ENCODE results near the gene SPATA2L.
"Not testable (repeated sequence)": the region's sequence is repeated elsewhere in the genome, so short reads cannot be mapped to it uniquely, and the experiment has no call there.

The SPATA2L gene

DNA sequence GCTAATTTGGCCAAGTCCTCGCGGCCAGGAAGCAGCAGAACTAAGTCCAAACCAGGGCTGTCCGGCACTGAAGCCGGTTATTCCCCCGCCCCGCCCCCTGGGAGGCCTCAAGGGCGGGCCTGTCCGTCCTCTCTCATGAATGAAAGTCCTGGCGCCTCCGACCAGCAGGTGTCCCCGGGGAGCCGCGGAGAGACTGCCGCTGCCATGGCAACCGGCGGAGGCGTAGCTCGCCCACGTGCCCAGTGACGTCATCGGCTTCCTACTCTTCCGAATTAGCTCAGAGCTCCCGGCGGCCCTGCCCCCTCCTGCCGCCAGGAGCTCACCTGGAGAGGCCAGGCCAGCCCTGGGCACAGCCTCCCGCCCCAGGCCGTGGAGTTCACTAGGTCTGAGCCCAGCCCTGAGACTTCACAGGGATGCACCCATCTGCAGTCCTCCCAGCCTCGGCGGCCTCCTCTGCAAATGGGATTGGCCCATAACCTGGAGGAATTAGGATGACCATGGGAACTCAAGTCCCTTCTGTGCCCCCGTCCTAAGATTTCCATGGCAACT, 1.3 kb downstream of the SPATA2L start:
- H3K9me3 ChIP-seq (ENCODE audit: low read length), result no peaks in the 10 kb centered on the region
- H3K27me3 ChIP-seq (ENCODE audit: control insufficient read depth in 1 of 2, insufficient read depth in 2 of 2, low read length in 2 of 2), result peaks cover 0 to 39% of the 10 kb centered on the region in 2 donors
- H3K9ac ChIP-seq (ENCODE audit: low read length), result no peak overlapping the region
- H3K4me3 ChIP-seq (ENCODE audit: low read depth in 1 of 2, low read length in 2 of 2), result peak overlapping the region; percentile 24 to 58
- no peaks in the 10 kb centered on the region for H3K36me3 ChIP-seq (ENCODE audit: insufficient read depth, low read length)
- H3K4me1 ChIP-seq (ENCODE audit: insufficient read depth, low read length), result peaks cover 8% of the 10 kb centered on the region
- H3K27ac ChIP-seq (ENCODE audit: low read depth, low read length), result peak overlapping the region; percentile 1

DNA sequence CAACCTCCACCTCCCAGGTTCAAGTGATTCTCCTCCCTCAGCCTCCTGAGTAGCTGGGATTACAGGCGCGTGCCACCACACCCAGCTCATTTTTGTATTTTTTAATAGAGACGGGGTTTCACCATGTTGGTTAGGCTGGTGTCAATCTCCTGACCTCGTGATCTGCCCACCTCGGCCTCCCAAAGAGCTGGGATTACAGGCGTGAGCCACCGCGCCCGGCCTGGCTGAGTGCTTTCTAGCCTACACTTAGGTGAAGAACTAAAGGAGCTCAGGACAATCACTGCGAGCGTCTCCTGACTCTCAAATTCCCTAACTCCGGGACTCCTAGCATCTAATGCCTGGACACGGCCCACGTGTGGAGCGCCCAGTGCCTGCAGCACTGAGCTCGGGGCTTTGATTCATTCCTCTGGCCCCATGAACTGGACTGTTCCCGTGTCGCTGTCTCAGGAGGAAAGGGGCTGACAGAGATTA, 1.8 kb downstream of the SPATA2L start:
- not testable (repeated sequence) for H3K9ac ChIP-seq (ENCODE audit: low read length); H3K4me3 ChIP-seq (ENCODE audit: low read depth in 1 of 2, low read length in 2 of 2); H3K4me1 ChIP-seq (ENCODE audit: insufficient read depth, low read length); H3K9me3 ChIP-seq (ENCODE audit: low read length); H3K27ac ChIP-seq (ENCODE audit: low read depth, low read length); H3K36me3 ChIP-seq (ENCODE audit: insufficient read depth, low read length)
- peaks cover 0 to 34% of the 10 kb centered on the region in 2 donors for H3K27me3 ChIP-seq (ENCODE audit: control insufficient read depth in 1 of 2, insufficient read depth in 2 of 2, low read length in 2 of 2)

GRCh38 chr16:89698717-89699116, 2.8 kb downstream of the SPATA2L start:
- not testable (repeated sequence) for H3K9me3 ChIP-seq (ENCODE audit: low read length); H3K9ac ChIP-seq (ENCODE audit: low read length); H3K27ac ChIP-seq (ENCODE audit: low read depth, low read length); H3K36me3 ChIP-seq (ENCODE audit: insufficient read depth, low read length); H3K4me1 ChIP-seq (ENCODE audit: insufficient read depth, low read length); H3K4me3 ChIP-seq (ENCODE audit: low read depth in 1 of 2, low read length in 2 of 2)
- peaks cover 0 to 27% of the 10 kb centered on the region in 2 donors for H3K27me3 ChIP-seq (ENCODE audit: control insufficient read depth in 1 of 2, insufficient read depth in 2 of 2, low read length in 2 of 2)

DNA sequence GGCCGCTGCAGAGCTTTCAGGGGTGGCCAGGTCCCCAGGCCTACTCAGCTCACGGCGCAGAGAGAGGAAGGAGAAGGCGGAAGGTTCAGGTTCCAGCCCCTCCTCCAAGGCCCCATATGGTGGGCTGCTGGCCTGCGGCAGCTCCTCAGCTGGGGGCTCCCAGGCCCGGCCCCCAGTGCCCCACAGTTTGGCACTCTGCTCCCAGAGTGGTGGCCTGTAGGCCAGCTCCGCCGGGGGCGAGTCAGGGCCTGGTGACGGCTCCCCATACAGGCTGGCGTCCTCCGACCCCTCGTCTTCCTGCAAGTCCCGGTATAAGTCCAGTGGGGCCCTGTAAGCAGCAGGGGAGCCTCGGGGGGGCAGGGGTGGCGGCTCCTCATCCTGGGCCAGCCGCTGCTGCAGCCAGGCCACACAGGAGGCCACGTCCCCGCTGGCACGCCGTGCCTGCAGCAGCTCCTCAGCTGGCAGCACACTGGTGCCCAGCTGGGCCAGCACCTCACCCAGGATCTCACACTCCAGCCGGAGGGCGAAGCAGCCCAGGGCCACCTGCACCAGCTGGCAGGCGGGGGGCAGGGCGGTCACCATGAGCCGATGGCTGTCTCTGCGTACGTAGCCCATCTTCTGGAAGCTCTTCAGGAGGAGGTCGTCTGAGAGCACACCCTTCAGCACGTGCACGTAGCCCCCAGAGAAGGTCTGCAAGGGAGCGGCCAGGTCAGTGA, 3.7 kb downstream of the SPATA2L start:
- Histone ChIP-seq H3K9ac (ENCODE audit: low read length) (no peak overlapping the region), H3K36me3 (ENCODE audit: insufficient read depth, low read length) (peaks cover 13% of the 10 kb centered on the region), H3K27me3 (ENCODE audit: control insufficient read depth in 1 of 2, insufficient read depth in 2 of 2, low read length in 2 of 2) (peaks cover 0 to 21% of the 10 kb centered on the region in 2 donors), H3K4me3 (ENCODE audit: low read depth in 1 of 2, low read length in 2 of 2) (no peak overlapping the region), H3K4me1 (ENCODE audit: insufficient read depth, low read length) (peaks cover 8% of the 10 kb centered on the region), H3K27ac (ENCODE audit: low read depth, low read length) (no peak overlapping the region), H3K9me3 (ENCODE audit: low read length) (no peaks in the 10 kb centered on the region)

DNA sequence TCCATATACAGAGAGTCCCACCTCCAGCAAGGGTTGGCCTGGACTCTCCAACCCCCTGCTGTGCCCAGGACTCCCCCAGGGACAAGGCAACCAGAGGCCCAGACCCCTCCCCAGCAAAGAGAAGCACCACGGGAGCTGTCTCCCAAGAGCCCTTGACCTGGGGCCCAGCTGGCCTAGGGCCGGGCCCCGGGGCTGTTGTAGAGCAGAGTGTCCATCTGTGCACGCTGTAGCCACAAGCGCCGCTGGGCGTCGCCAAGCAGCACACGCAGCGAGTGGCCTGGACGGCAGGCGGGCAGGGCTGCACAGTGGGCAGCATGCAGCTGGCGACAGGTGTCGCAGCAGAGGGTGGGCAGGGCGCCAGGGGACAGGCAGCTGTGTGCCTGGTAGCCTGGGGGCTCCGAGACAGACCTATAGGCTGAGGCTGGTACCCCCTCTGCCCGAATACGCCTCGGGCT, 4.3 kb downstream of the SPATA2L start:
- H3K36me3 ChIP-seq (ENCODE audit: insufficient read depth, low read length), result peaks cover 15% of the 10 kb centered on the region
- no peaks in the 10 kb centered on the region for H3K9me3 ChIP-seq (ENCODE audit: low read length)
- no peak overlapping the region for H3K27ac ChIP-seq (ENCODE audit: low read depth, low read length)
- H3K9ac ChIP-seq (ENCODE audit: low read length), result no peak overlapping the region
- peaks cover 8% of the 10 kb centered on the region for H3K4me1 ChIP-seq (ENCODE audit: insufficient read depth, low read length)
- no peak overlapping the region for H3K4me3 ChIP-seq (ENCODE audit: low read depth in 1 of 2, low read length in 2 of 2)
- H3K27me3 ChIP-seq (ENCODE audit: control insufficient read depth in 1 of 2, insufficient read depth in 2 of 2, low read length in 2 of 2), result peaks cover 0 to 15% of the 10 kb centered on the region in 2 donors

DNA sequence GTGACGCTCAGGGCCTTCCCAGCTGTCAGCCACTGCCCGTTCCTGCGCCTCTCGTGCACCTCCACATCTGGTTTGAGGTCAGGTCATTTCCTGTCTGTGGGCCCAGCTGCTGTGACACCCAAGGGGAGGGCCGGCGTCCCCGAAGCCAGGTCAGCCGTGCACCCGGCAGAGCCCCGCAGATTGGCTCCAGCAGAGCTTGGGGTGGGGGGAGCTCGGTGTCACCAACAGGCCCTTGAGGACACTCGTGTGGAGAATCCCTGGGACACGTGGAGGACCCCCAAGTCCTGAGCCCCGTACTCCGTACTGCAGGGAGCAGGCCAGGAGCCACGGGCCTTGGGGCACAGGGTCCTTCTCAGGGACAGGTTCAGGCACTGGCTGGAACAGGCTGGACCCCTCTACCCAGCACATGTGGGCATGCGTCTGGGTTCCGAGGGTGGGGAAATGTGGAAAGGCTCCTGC, 4.8 kb downstream of the SPATA2L start:
- H3K9ac ChIP-seq (ENCODE audit: low read length), result no peak overlapping the region
- H3K36me3 ChIP-seq (ENCODE audit: insufficient read depth, low read length), result peaks cover 19% of the 10 kb centered on the region
- no peak overlapping the region for H3K27ac ChIP-seq (ENCODE audit: low read depth, low read length)
- peaks cover 8% of the 10 kb centered on the region for H3K4me1 ChIP-seq (ENCODE audit: insufficient read depth, low read length)
- H3K4me3 ChIP-seq (ENCODE audit: low read depth in 1 of 2, low read length in 2 of 2), result no peak overlapping the region
- H3K9me3 ChIP-seq (ENCODE audit: low read length), result no peaks in the 10 kb centered on the region
- peaks cover 0 to 10% of the 10 kb centered on the region in 2 donors for H3K27me3 ChIP-seq (ENCODE audit: control insufficient read depth in 1 of 2, insufficient read depth in 2 of 2, low read length in 2 of 2)

DNA sequence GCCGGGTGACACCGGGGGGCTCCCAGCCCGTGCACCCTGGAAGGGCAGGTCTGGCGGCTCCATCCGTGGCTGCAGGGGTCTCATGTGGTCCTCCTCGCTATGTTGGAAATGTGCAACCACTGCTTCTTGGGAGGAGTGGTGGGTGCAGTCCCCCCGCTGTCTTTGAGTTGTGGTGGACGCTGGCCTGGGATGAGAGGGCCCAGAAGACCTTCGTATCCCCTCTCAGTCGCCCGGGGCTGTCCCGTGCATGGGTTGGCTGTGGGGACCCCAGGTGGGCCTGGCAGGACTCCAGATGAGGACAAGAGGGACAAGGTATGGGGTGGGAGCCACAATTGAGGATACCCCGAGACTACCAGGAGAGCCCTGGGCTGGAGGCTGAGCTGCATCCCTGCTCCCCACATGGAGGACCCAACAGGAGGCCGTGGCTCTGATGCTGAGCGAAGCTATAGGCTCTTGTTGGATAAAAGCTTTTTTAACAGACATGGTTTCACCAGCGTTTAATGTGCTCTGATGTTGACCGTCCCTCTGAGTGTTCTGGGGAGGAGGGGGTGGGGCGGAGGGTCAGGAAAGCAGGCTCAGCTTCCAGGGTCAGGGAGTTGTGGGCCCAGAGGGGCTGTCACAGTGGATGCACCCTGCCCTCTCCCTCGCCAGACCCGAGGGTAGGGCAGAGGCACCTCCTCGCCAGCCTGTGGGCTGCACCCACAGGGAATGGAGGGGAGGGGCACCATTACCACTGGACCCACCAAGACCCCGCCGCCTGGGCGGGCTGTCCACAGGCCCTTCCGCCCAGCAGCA, 5.4 kb downstream of the SPATA2L start:
- no peak overlapping the region for H3K4me3 ChIP-seq (ENCODE audit: low read depth in 1 of 2, low read length in 2 of 2)

GRCh38 chr16:89695086-89695874, 6.2 kb downstream of the SPATA2L start:
- Histone ChIP-seq H3K4me3 (ENCODE audit: low read depth in 1 of 2, low read length in 2 of 2) (no peak overlapping the region), H3K27me3 (ENCODE audit: control insufficient read depth in 1 of 2, insufficient read depth in 2 of 2, low read length in 2 of 2) (no peaks in the 10 kb centered on the region), H3K9me3 (ENCODE audit: low read length) (no peaks in the 10 kb centered on the region), H3K4me1 (ENCODE audit: insufficient read depth, low read length) (peaks cover under 1% of the 10 kb centered on the region), H3K9ac (ENCODE audit: low read length) (no peak overlapping the region), H3K27ac (ENCODE audit: low read depth, low read length) (no peak overlapping the region), H3K36me3 (ENCODE audit: insufficient read depth, low read length) (peaks cover 29% of the 10 kb centered on the region)

More for the DNA sequence above, 5.4 kb downstream of the SPATA2L start:
- no peak overlapping the region for H3K9ac ChIP-seq (ENCODE audit: low read length)
- H3K4me1 ChIP-seq (ENCODE audit: insufficient read depth, low read length), result peaks cover 8% of the 10 kb centered on the region
- peaks cover 0 to 6% of the 10 kb centered on the region in 2 donors for H3K27me3 ChIP-seq (ENCODE audit: control insufficient read depth in 1 of 2, insufficient read depth in 2 of 2, low read length in 2 of 2)
- H3K36me3 ChIP-seq (ENCODE audit: insufficient read depth, low read length), result peaks cover 25% of the 10 kb centered on the region
- H3K27ac ChIP-seq (ENCODE audit: low read depth, low read length), result no peak overlapping the region
- H3K9me3 ChIP-seq (ENCODE audit: low read length), result no peaks in the 10 kb centered on the region

DNA sequence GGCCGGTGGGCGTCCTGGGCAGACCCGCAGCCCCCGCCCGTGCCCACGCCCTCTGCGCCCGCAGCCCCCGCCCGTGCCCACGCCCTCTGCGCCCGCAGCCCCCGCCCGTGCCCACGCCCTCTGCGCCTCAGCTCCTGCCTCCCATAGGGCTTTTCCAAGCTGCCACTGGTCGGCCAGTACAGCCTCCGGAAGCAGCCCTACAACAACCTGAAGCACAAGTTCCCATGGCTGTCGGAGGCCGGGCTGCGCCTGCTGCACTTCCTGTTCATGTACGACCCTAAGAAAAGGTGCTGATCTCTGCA, 6.8 kb downstream of the SPATA2L start:
- not testable (repeated sequence) for H3K4me3 ChIP-seq (ENCODE audit: low read depth in 1 of 2, low read length in 2 of 2); H3K27me3 ChIP-seq (ENCODE audit: control insufficient read depth in 1 of 2, insufficient read depth in 2 of 2, low read length in 2 of 2); H3K4me1 ChIP-seq (ENCODE audit: insufficient read depth, low read length); H3K27ac ChIP-seq (ENCODE audit: low read depth, low read length); H3K9me3 ChIP-seq (ENCODE audit: low read length); H3K9ac ChIP-seq (ENCODE audit: low read length)
- peaks cover 29% of the 10 kb centered on the region for H3K36me3 ChIP-seq (ENCODE audit: insufficient read depth, low read length)

GRCh38 chr16:89693931-89694783, 7.3 kb downstream of the SPATA2L start:
- Histone ChIP-seq H3K4me1 (ENCODE audit: insufficient read depth, low read length) (no peaks in the 10 kb centered on the region), H3K4me3 (ENCODE audit: low read depth in 1 of 2, low read length in 2 of 2) (no peak overlapping the region), H3K27me3 (ENCODE audit: control insufficient read depth in 1 of 2, insufficient read depth in 2 of 2, low read length in 2 of 2) (no peaks in the 10 kb centered on the region), H3K27ac (ENCODE audit: low read depth, low read length) (no peak overlapping the region), H3K9ac (ENCODE audit: low read length) (no peak overlapping the region), H3K36me3 (ENCODE audit: insufficient read depth, low read length) (peaks cover 34% of the 10 kb centered on the region), H3K9me3 (ENCODE audit: low read length) (no peaks in the 10 kb centered on the region)
